Neural cell (in vitro differentiated cells): ENCODE results near the gene EPHA6. TPM values are rescaled to one million over a fixed set of nuclear protein-coding genes. Genes with fewer than 3 reads are reported as not detected.

Experiments
- H2AFZ ChIP-seq: fragments of 200-600, 300-800 bp; sonication (generic), shearing (Covaris generic); 2 replicates; pipeline ENCODE4 v1.6.0; 2014; ENCODE audit warnings: low read depth, mild to moderate bottlenecking, antibody characterized with exemption, low read length, moderate library complexity
- H3F3A ChIP-seq: fragments of 200-600 bp; shearing (Covaris generic); 2 replicates; pipeline ENCODE4 v1.6.1; 2016; ENCODE audit warnings: mild to moderate bottlenecking, moderate library complexity, mixed read lengths, antibody characterized with exemption, low read length; ENCODE audit not compliant: insufficient read depth, poor library complexity, severe bottlenecking
- H3K27ac ChIP-seq: fragments of 200-600, 300-800 bp; sonication (generic), shearing (Covaris generic); 2 replicates; pipeline ENCODE4 v1.5.1; 2014; ENCODE audit warnings: mild to moderate bottlenecking, low read length, moderate library complexity
- H3K27me3 ChIP-seq: fragments of 300-800, 200-600 bp; sonication (generic), shearing (Covaris generic); 2 replicates; pipeline ENCODE4 v1.6.0; 2014; ENCODE audit warnings: mild to moderate bottlenecking, low read depth, low read length, moderate library complexity; ENCODE audit not compliant: insufficient read depth
- H3K36me3 ChIP-seq: fragments of 300-800, 200-600 bp; sonication (generic), shearing (Covaris generic); 2 replicates; pipeline ENCODE4 v1.5.1; 2014; ENCODE audit warnings: mild to moderate bottlenecking, antibody characterized with exemption, low read length, moderate library complexity; ENCODE audit not compliant: insufficient read depth
- H3K4me2 ChIP-seq: fragments of 300-800, 200-600 bp; sonication (generic), shearing (Covaris generic); 2 replicates; pipeline ENCODE4 v1.6.0; 2014; ENCODE audit warnings: mild to moderate bottlenecking, low read length
- H3K4me3 ChIP-seq: fragments of 300-800, 200-600 bp; sonication (generic), shearing (Covaris generic); 2 replicates; pipeline ENCODE4 v1.5.1; 2014; ENCODE audit warnings: mild to moderate bottlenecking, low read length, moderate library complexity
- H3K79me2 ChIP-seq: fragments of 200-600 bp; shearing (Covaris generic); replicated peaks from 2 replicates; pipeline ENCODE4 v1.6.0; 2014; ENCODE audit warnings: mild to moderate bottlenecking, low read length, moderate library complexity; ENCODE audit not compliant: insufficient read depth
- H3K9ac ChIP-seq: fragments of 300-800, 200-600 bp; sonication (generic), shearing (Covaris generic); 2 replicates; pipeline ENCODE4 v1.6.1; 2016; ENCODE audit warnings: mild to moderate bottlenecking, low read length, mixed read lengths
- H3K9me2 ChIP-seq: fragments of 200-600 bp; shearing (Covaris generic); 2 replicates; pipeline ENCODE4 v1.6.1; 2016; ENCODE audit warnings: mild to moderate bottlenecking, low read length, mixed read lengths; ENCODE audit not compliant: insufficient read depth
- H3K9me3 ChIP-seq: fragments of 200-600, 300-800 bp; sonication (generic), shearing (Covaris generic); 2 replicates; pipeline ENCODE4 v1.6.1; 2016; ENCODE audit warnings: mild to moderate bottlenecking, mixed run types, low read length, moderate library complexity, mixed read lengths
- H4K20me1 ChIP-seq: fragments of 200-600 bp; shearing (Covaris generic); 2 replicates; pipeline ENCODE4 v1.6.1; 2016; ENCODE audit warnings: mild to moderate bottlenecking, mixed run types; ENCODE audit not compliant: insufficient read depth
- CTCF ChIP-seq: fragments of 450-650 bp; IDR thresholded peaks from 2 replicates; pipeline ENCODE4 v1.5.1; 2014; ENCODE audit warnings: antibody characterized with exemption, mild to moderate bottlenecking, moderate library complexity; ENCODE audit not compliant: poor library complexity, severe bottlenecking
- EP300 ChIP-seq: fragments of 450-650 bp; conservative IDR thresholded peaks from 2 replicates; pipeline ENCODE4 v1.6.1; 2014; ENCODE audit warnings: antibody characterized with exemption, mild to moderate bottlenecking, moderate library complexity; ENCODE audit not compliant: poor library complexity, severe bottlenecking
- EZH2 ChIP-seq: fragments of 200-600, 300-800 bp; shearing (Covaris generic), sonication (generic); IDR thresholded peaks from 2 replicates; pipeline ENCODE4 v1.6.1; 2014; ENCODE audit warnings: antibody characterized with exemption, low read length, borderline replicate concordance, mild to moderate bottlenecking; ENCODE audit not compliant: insufficient read depth, poor library complexity, severe bottlenecking
- MXI1 ChIP-seq: fragments of 450-650 bp; conservative IDR thresholded peaks from 2 replicates; pipeline ENCODE4 v1.6.1; 2014; ENCODE audit warnings: antibody characterized with exemption, mild to moderate bottlenecking; ENCODE audit not compliant: poor library complexity, severe bottlenecking
- POLR2AphosphoS5 ChIP-seq: IDR thresholded peaks from 2 replicates; pipeline ENCODE4 v1.6.1; 2012
- RAD21 ChIP-seq: fragments of 450-650 bp; conservative IDR thresholded peaks from 2 replicates; pipeline ENCODE4 v1.6.1; 2014; ENCODE audit warnings: antibody characterized with exemption, mild to moderate bottlenecking, moderate library complexity
- REST ChIP-seq: IDR thresholded peaks from 2 replicates; pipeline ENCODE4 v1.6.1; 2012; ENCODE audit warnings: borderline replicate concordance
- SMC3 ChIP-seq: fragments of 450-650 bp; conservative IDR thresholded peaks from 2 replicates; pipeline ENCODE4 v1.6.1; 2014; ENCODE audit warnings: antibody characterized with exemption, mild to moderate bottlenecking, moderate library complexity; ENCODE audit not compliant: poor library complexity
- TAF1 ChIP-seq: IDR thresholded peaks from 2 replicates; pipeline ENCODE4 v1.6.1; 2012; ENCODE audit warnings: low read depth
- polyA plus RNA-seq: library from polyadenylated mRNA; depleted of rRNA; stranded (reverse); fragments of >200 nt; gene quantifications from 2 replicates; pipeline ENCODE4 v1.2.3, GENCODE V29; 2014

Gene EPHA6
- polyA plus RNA-seq, 1 donor from 2014 or later, result 0.56 TPM

- H3K9ac ChIP-seq, result no peak overlapping the region
- H3K27ac ChIP-seq, result no peak overlapping the region
- no peaks in the 10 kb centered on the region for H3K9me2 ChIP-seq
- no peaks in the 10 kb centered on the region for H3F3A ChIP-seq
- no peaks in the 10 kb centered on the region for H4K20me1 ChIP-seq
- no peak overlapping the region for H3K4me2 ChIP-seq
- no peaks in the 10 kb centered on the region for H3K27me3 ChIP-seq
- H3K36me3 ChIP-seq, result no peaks in the 10 kb centered on the region
- TF ChIP-seq SMC3 (no peak), REST (no peak), RAD21 (no peak), EZH2 (no peak), POLR2AphosphoS5 (no peak), CTCF (no peak), TAF1 (no peak), MXI1 (no peak), EP300 (no peak)
- H3K9me3 ChIP-seq, result no peaks in the 10 kb centered on the region
- no peak overlapping the region for H2AFZ ChIP-seq
- no peak overlapping the region for H3K4me3 ChIP-seq
- no peaks in the 10 kb centered on the region for H3K79me2 ChIP-seq
These were observed 346.8 kb downstream of the EPHA6 start for GRCh38 chr3:97161169-97161568.

GRCh38 chr3:97177242-97177641, 362.8 kb downstream of the EPHA6 start:
- H3K36me3 ChIP-seq, result no peaks in the 10 kb centered on the region
- no peaks in the 10 kb centered on the region for H4K20me1 ChIP-seq
- no peaks in the 10 kb centered on the region for H3K27me3 ChIP-seq
- no peak overlapping the region for H3K9ac ChIP-seq
- no peak overlapping the region for H2AFZ ChIP-seq
- H3K79me2 ChIP-seq, result no peaks in the 10 kb centered on the region
- no peaks in the 10 kb centered on the region for H3K9me3 ChIP-seq
- H3F3A ChIP-seq, result no peaks in the 10 kb centered on the region
- H3K4me2 ChIP-seq, result no peak overlapping the region
- TF ChIP-seq MXI1 (no peak), RAD21 (no peak), EZH2 (no peak), SMC3 (no peak), CTCF (no peak), EP300 (no peak), REST (no peak), POLR2AphosphoS5 (no peak), TAF1 (no peak)
- H3K27ac ChIP-seq, result no peak overlapping the region
- H3K4me3 ChIP-seq, result no peak overlapping the region
- H3K9me2 ChIP-seq, result no peaks in the 10 kb centered on the region
